ENCODE measurements around the gene PRDM11. TPM values are rescaled to one million over a fixed set of nuclear protein-coding genes. Genes with fewer than 3 reads are reported as not detected.

Gene PRDM11
- total RNA-seq, 1 experiment from 2014 or later: 8.1 TPM

DNA sequence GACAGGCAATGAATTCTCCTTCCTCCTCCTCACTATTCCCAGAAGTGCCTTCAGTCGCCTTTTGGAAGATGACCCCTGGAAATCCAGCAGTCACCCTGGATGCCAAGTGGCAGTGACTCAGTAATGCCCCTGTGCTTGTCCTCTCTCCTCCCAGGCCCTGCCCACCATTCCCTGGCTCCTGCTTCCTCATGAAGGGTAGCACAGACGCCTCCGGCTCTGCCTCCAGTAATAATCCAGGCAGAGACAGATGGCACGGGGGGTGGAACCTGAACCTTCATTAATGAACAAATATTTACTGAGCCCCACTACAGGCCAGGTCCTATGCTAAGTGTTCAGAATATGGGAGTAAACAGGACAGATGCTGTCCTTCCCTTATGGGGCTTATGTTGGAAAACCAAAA lies 116.5 kb downstream of the PRDM11 start:
- H3K27ac Mint-ChIP-seq (ENCODE audit: unreplicated experiment): peak overlapping the region; percentile 26
- CTCF ChIA-PET: no interaction called here
- BruUV-seq (replicated peaks): no TSS peak
- H3K27me3 Mint-ChIP-seq (ENCODE audit: unreplicated experiment): no peaks in the 10 kb centered on the region
- intact Hi-C loops (cut with micrococcal nuclease; ENCODE audit: unreplicated experiment): no loop called here
- peaks cover 9% of the 10 kb centered on the region for H3K36me3 Mint-ChIP-seq (ENCODE audit: insufficient read depth, unreplicated experiment)
- TF ChIP-seq, protein P1, sequence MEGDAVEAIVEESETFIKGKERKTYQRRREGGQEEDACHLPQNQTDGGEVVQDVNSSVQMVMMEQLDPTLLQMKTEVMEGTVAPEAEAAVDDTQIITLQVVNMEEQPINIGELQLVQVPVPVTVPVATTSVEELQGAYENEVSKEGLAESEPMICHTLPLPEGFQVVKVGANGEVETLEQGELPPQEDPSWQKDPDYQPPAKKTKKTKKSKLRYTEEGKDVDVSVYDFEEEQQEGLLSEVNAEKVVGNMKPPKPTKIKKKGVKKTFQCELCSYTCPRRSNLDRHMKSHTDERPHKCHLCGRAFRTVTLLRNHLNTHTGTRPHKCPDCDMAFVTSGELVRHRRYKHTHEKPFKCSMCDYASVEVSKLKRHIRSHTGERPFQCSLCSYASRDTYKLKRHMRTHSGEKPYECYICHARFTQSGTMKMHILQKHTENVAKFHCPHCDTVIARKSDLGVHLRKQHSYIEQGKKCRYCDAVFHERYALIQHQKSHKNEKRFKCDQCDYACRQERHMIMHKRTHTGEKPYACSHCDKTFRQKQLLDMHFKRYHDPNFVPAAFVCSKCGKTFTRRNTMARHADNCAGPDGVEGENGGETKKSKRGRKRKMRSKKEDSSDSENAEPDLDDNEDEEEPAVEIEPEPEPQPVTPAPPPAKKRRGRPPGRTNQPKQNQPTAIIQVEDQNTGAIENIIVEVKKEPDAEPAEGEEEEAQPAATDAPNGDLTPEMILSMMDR (IDR thresholded peaks at IDR 0.05; ENCODE audit: unreplicated experiment): no peak
- H3K9me3 Mint-ChIP-seq (ENCODE audit: low read depth, unreplicated experiment): no peaks in the 10 kb centered on the region
- H3K4me3 Mint-ChIP-seq (ENCODE audit: low read depth, unreplicated experiment): no peak overlapping the region
- DNase-seq: no peak
- H3K4me1 Mint-ChIP-seq (ENCODE audit: low read depth, unreplicated experiment): peaks cover 90% of the 10 kb centered on the region

DNA sequence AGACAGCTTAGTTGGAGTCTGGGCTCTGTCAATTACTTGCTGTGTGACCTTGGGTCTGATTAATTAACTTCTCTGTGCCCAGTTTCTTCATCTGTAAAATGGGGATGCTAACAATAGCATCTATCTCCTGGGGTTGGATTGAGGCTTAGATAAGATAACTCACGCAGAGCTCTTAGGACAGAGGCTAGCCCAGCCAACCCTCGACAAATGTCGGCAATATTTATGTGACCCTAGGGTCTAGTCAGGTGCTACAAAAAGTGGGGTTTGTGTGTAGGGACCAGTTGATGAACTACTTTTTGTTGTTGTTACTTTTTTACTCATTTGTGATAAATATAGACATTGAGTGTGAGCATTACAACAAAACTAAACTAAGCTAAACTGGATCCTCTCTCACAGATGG lies 117.3 kb downstream of the PRDM11 start:
- H3K9me3 Mint-ChIP-seq (ENCODE audit: low read depth, unreplicated experiment): no peaks in the 10 kb centered on the region
- peaks cover 9% of the 10 kb centered on the region for H3K36me3 Mint-ChIP-seq (ENCODE audit: insufficient read depth, unreplicated experiment)
- no peak for DNase-seq
- no peak overlapping the region for H3K27ac Mint-ChIP-seq (ENCODE audit: unreplicated experiment)
- H3K4me1 Mint-ChIP-seq (ENCODE audit: low read depth, unreplicated experiment): peaks cover 89% of the 10 kb centered on the region
- no peaks in the 10 kb centered on the region for H3K27me3 Mint-ChIP-seq (ENCODE audit: unreplicated experiment)
- intact Hi-C loops (cut with micrococcal nuclease; ENCODE audit: unreplicated experiment): no loop called here
- BruUV-seq (replicated peaks): no TSS peak
- TF ChIP-seq, protein P1 (IDR thresholded peaks at IDR 0.05; ENCODE audit: unreplicated experiment): no peak
- no peak overlapping the region for H3K4me3 Mint-ChIP-seq (ENCODE audit: low read depth, unreplicated experiment)
- CTCF ChIA-PET: no interaction called here

DNA sequence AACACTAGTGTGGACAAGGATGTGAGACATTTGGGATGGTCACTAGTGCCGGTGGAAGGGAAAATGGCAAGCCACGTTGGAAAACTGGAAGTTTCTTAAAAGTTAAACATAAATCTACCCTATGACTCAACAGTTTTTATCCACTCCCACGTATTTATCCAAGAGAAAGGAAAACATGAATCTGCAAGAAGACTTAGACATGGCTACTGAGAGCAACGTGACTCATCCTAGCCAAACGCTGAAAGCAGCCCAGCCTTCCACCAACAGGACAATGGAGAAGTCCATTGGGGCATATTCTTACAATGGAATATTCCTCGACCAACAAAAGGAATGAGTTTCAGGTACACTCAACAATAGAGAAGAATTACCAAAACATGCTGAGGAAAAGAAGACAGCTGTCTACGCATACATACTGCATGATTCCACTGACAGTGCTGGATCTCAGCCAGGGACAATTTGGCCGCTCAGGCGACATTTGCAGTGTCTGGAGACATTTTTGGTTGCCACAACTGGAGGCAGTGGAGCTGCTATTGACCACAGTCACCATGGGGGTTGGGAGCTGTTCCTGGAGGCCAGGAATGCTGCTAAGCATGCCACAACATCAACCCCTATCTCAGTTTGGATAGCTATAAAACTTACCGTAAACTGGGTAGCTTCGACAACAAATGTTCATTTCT lies 118.5 kb downstream of the PRDM11 start:
- Mint-ChIP-seq H3K36me3 (ENCODE audit: insufficient read depth, unreplicated experiment) (peaks cover 9% of the 10 kb centered on the region), H3K27ac (ENCODE audit: unreplicated experiment) (peak overlapping the region; percentile 79), H3K27me3 (ENCODE audit: unreplicated experiment) (no peaks in the 10 kb centered on the region), H3K9me3 (ENCODE audit: low read depth, unreplicated experiment) (no peaks in the 10 kb centered on the region), H3K4me1 (ENCODE audit: low read depth, unreplicated experiment) (peaks cover 86% of the 10 kb centered on the region), H3K4me3 (ENCODE audit: low read depth, unreplicated experiment) (peak overlapping the region; percentile 24)
- intact Hi-C loops (cut with micrococcal nuclease; ENCODE audit: unreplicated experiment): no loop called here
- BruUV-seq (replicated peaks): no TSS peak
- no peak for DNase-seq
- CTCF ChIA-PET: interaction anchor here (0.5 kb wide), 1 partner anchor 1259 kb away, joined by 4 read pairs; no protein-coding TSS in a partner anchor
- TF ChIP-seq, protein P1 (IDR thresholded peaks at IDR 0.05; ENCODE audit: unreplicated experiment): no peak

DNA sequence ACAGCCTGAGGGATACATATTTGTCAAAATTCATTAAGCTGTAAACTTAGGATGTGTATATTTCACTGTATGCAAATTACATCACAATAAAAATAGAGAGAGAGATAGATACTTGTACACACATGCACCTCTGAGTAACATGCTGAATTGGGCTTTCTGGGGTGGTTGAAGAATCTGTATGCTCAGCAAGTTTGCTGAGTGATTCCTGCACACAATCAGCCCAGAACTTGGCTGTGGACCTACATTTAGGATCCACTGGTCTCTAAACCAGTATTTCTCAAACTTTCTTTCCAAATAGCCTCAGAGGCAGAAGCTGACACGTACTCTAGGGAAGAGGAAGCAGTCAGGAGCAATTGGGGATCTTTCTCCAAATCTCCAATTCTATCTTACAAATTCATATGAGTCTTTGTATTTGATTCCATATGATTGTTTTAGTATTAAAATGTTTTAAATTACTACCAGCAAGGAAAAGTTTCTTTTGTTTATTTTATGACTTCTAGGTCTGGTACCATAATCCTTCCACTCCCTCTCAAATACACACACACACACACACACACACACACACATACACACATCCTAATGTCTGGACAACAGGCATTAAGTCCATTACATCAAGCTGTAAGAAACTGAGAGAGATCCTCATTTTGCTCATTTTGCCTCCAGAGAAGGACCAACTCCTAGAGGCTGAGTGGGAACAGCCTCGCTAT lies 119.7 kb downstream of the PRDM11 start:
- Mint-ChIP-seq H3K4me3 (ENCODE audit: low read depth, unreplicated experiment) (peak overlapping the region; percentile 32), H3K27ac (ENCODE audit: unreplicated experiment) (peak overlapping the region; percentile 21), H3K4me1 (ENCODE audit: low read depth, unreplicated experiment) (peaks cover 86% of the 10 kb centered on the region), H3K9me3 (ENCODE audit: low read depth, unreplicated experiment) (no peaks in the 10 kb centered on the region), H3K36me3 (ENCODE audit: insufficient read depth, unreplicated experiment) (peaks cover 9% of the 10 kb centered on the region), H3K27me3 (ENCODE audit: unreplicated experiment) (no peaks in the 10 kb centered on the region)
- DNase-seq: no peak
- no TSS peak for BruUV-seq (replicated peaks)
- CTCF ChIA-PET: interaction anchor here (0.8 kb wide), 1 partner anchor 16 kb away, joined by 3 read pairs; no protein-coding TSS in a partner anchor
- intact Hi-C loops (cut with micrococcal nuclease; ENCODE audit: unreplicated experiment): no loop called here
- TF ChIP-seq, protein P1 (IDR thresholded peaks at IDR 0.05; ENCODE audit: unreplicated experiment): no peak
